ENCODE measurements around the gene SPTBN4.

GRCh38 chr19:40617961-40618360 is 151.2 kb downstream of the SPTBN4 start:
- TF ChIP-seq REST (IDR thresholded peaks at IDR 0.05; ENCODE audit: borderline replicate concordance) (no peak), CTCF (IDR thresholded peaks at IDR 0.05; ENCODE audit: poor library complexity, severe bottlenecking) (no peak), EZH2 (IDR thresholded peaks at IDR 0.05; ENCODE audit: borderline replicate concordance, insufficient read depth, low read length, poor library complexity, severe bottlenecking) (no peak)

Measured in neural cell (in vitro differentiated cells).